HepG2 (cell line): ENCODE results near the gene C5orf15. TPM values are rescaled to one million over a fixed set of nuclear protein-coding genes. Genes with fewer than 3 reads are reported as not detected.

ENCODE experiments used
- ATAC-seq: fragments of 200-7000 bp; cut with Tn5 transposase; 3 replicates; pipeline ENCODE4 v1.9.1; 2020; ENCODE audit warnings: mild to moderate bottlenecking, moderate library complexity
- BruUV-seq: library from RNA; stranded (reverse); fragments of 400-500 nt; replicated peaks from 2 replicates; lab custom pipeline; 2021; lab: Mats Ljungman, UMichigan
- CTCF ChIA-PET: fragments of 300-600 bp; formaldehyde crosslinking; extraction: SDS; loops from one replicate; lab custom pipeline; 2021; ENCODE audit warnings: low total read pairs, inconsistent platforms, low intra/inter-chr PET ratio; lab: Yijun Ruan, JAX
- POLR2A ChIA-PET: fragments of 350-600 bp; sonication (Branson Sonifier 250); formaldehyde crosslinking; loops from one replicate; lab custom pipeline; 2020; ENCODE audit warnings: antibody characterized with exemption, inconsistent platforms; lab: Yijun Ruan, JAX
- DNase-seq: peaks from one replicate; pipeline ENCODE4 v3.0.0-alpha.2; 2015; ENCODE audit warnings: low spot score
- FAIRE-seq: peaks from 3 replicates; lab custom pipeline; 2011; peaks lifted over from hg19 to GRCh38; lab: Jason Lieb, UNC
- H2AFZ ChIP-seq: one replicate; pipeline ENCODE4 v1.6.1; 2011; ENCODE audit warnings: low read length, inconsistent platforms
- H3K27ac ChIP-seq: fragments of 300-600 bp; 3 replicates; pipeline ENCODE4 v1.8.0; 2011; ENCODE audit warnings: mixed run types, mild to moderate bottlenecking, mixed read lengths, low read length, inconsistent platforms; ENCODE audit not compliant: insufficient read depth; ENCODE audit errors: extremely low read length
- H3K27me3 ChIP-seq, 2 experiments: fragments of 200-600 bp in 1 of 2; 2 replicates in 1 of 2; 3 replicates in 1 of 2; pipeline versions ENCODE4 v1.6.0 to v1.8.0; 2011; ENCODE audit warnings: low read length in 2 of 2, mild to moderate bottlenecking in 2 of 2, moderate library complexity in 2 of 2, inconsistent platforms in 1 of 2; ENCODE audit not compliant: insufficient read depth in 2 of 2, control insufficient read depth in 1 of 2
- H3K36me3 ChIP-seq, 2 experiments: fragments of 200-600 bp in 1 of 2; replicated peaks in 1 of 2; 2 replicates in 1 of 2; 3 replicates in 1 of 2; pipeline versions ENCODE4 v1.5.1 to v1.8.0; 2011; ENCODE audit warnings: low read length in 2 of 2, inconsistent platforms in 1 of 2; ENCODE audit not compliant: insufficient read depth in 2 of 2, control insufficient read depth in 1 of 2
- H3K4me1 ChIP-seq: 2 replicates; pipeline ENCODE4 v1.5.1; 2012; ENCODE audit warnings: low read length, inconsistent platforms; ENCODE audit not compliant: insufficient read depth
- H3K4me2 ChIP-seq: 2 replicates; pipeline ENCODE4 v1.6.0; 2011; ENCODE audit warnings: low read depth, low read length, inconsistent platforms
- H3K4me3 ChIP-seq, 3 experiments: fragments of 200-600 bp in 1 of 3; sonication (generic), shearing (Covaris generic) in 1 of 3; replicated peaks in 1 of 3; 2 replicates each; pipeline ENCODE4 v1.5.1; 2011 to 2016; ENCODE audit warnings: low read length in 3 of 3, inconsistent platforms in 2 of 3, low read depth in 2 of 3, mild to moderate bottlenecking in 2 of 3, control low read depth in 1 of 3, mixed read lengths in 1 of 3; ENCODE audit not compliant: insufficient read depth in 1 of 3
- H3K79me2 ChIP-seq: one replicate; pipeline ENCODE4 v1.6.1; 2011; ENCODE audit warnings: low read length, inconsistent platforms; ENCODE audit not compliant: insufficient read depth
- H3K9ac ChIP-seq: 2 replicates; pipeline ENCODE4 v1.6.0; 2011; ENCODE audit warnings: mild to moderate bottlenecking, low read depth, low read length, inconsistent platforms; ENCODE audit not compliant: insufficient read depth
- H3K9me3 ChIP-seq: 2 replicates; pipeline ENCODE4 v1.5.1; 2012; ENCODE audit warnings: mild to moderate bottlenecking, low read length
- H4K20me1 ChIP-seq: 2 replicates; pipeline ENCODE4 v1.6.0; 2011; ENCODE audit warnings: inconsistent platforms, mild to moderate bottlenecking, low read length, moderate library complexity; ENCODE audit not compliant: insufficient read depth
- CHD4 ChIP-seq: fragments of 200-600 bp; sonication (generic); IDR thresholded peaks from 2 replicates; pipeline ENCODE4 v1.7.0; 2017; ENCODE audit warnings: mild to moderate bottlenecking, low read length, borderline replicate concordance
- NONO ChIP-seq, 2 experiments: fragments of 450-650 bp in 1 of 2; sonication (generic) in 1 of 2; formaldehyde crosslinking in 1 of 2; IDR thresholded peaks in 1 of 2; conservative IDR thresholded peaks in 1 of 2; 2 replicates each; pipeline versions ENCODE4 v1.6.1 to v1.8.0; 2017 to 2022; ENCODE audit warnings: mild to moderate bottlenecking in 1 of 2, missing genetic modification reagents in 1 of 2, moderate library complexity in 1 of 2
- ZNF652 ChIP-seq: IDR thresholded peaks from 2 replicates; pipeline ENCODE4 v1.6.1; 2016; ENCODE audit warnings: low read depth, borderline replicate concordance
- WGBS: methylation state at CpG from one replicate; pipeline ENCODE4 v1.1.6; 2017; ENCODE audit warnings: low lambda C conversion rate; 5-methylcytosine and 5-hydroxymethylcytosine counted together
- in situ Hi-C: cut with HindIII; loops from 2 replicates; pipeline ENCODE4 v1.10.0; 2017; ENCODE audit warnings: low pct_unique_long_range_greater_than_20kb; ENCODE audit not compliant: extremely low pct_ligation_motif_present
- intact Hi-C: fragments of 100-400 bp; cut with micrococcal nuclease; formaldehyde crosslinking; loops from one replicate; pipeline ENCODE4 v1.10.0; 2022; ENCODE audit not compliant: unreplicated experiment
- polyA plus RNA-seq, 8 experiments: library from polyadenylated mRNA; depleted of rRNA in 3 of 8; stranded (reverse) in 7 of 8; unstranded in 1 of 8; fragments of >200 nt; fragmentation: Illumina TruSeq in 4 of 8; extraction: Trizol in 4 of 8; gene quantifications; 2 replicates each; pipeline versions ENCODE4 v1.2.1 to v1.2.3, GENCODE V29; 2011 to 2016; ENCODE audit warnings: low read depth in 4 of 8, missing spikeins in 1 of 8, mixed read lengths in 1 of 8; ENCODE audit not compliant: insufficient read depth in 1 of 8
- total RNA-seq, 5 experiments: library from RNA; depleted of rRNA; stranded (reverse); fragments of >200 nt; fragmentation: Illumina TruSeq; extraction: Trizol; gene quantifications; 2 replicates each; pipeline ENCODE4 v1.2.3, GENCODE V29; 2016; ENCODE audit warnings: low read depth in 1 of 5

Gene C5orf15
- total and polyA plus RNA-seq, 2 of the 13 experiments (the other 11 are each of a cell fraction or from before 2014, with no cell fraction given): 58.5 to 82.7 TPM

- Histone ChIP-seq H3K27ac (no peak overlapping the region), H3K79me2 (no peaks in the 10 kb centered on the region), H3K4me2 (no peak overlapping the region)
- no TSS peak for BruUV-seq
- POLR2A ChIA-PET: no interaction called here
- no peak for TF ChIP-seq ZNF652 (CRISPR knock-in tag)
- TF ChIP-seq, all 625 proteins: peak for 0
- 50% methylated on average over 13 of the region's 16 CpGs for WGBS
- H3K4me1 ChIP-seq: peaks cover 13% of the 10 kb centered on the region; the same call in 1 of the 2 replicates
- ATAC-seq (no peak), FAIRE-seq (no peak), DNase-seq (no peak)
- no peak overlapping the region for H3K4me3 ChIP-seq
- no peaks in the 10 kb centered on the region for H3K36me3 ChIP-seq
- no peak overlapping the region for H2AFZ ChIP-seq
- H4K20me1 ChIP-seq: no peaks in the 10 kb centered on the region
- CTCF ChIA-PET: no interaction called here
- in situ Hi-C loops: no loop called here
- intact Hi-C loops: no loop called here
- peaks cover 8 to 69% of the 10 kb centered on the region in 2 experiments; a peak in 4 of 5 replicates for H3K27me3 ChIP-seq
- H3K9ac ChIP-seq: no peak overlapping the region
- no peaks in the 10 kb centered on the region for H3K9me3 ChIP-seq
These were observed 38.2 kb downstream of the C5orf15 start for GRCh38 chr5:133930061-133930812.

- in situ Hi-C loops (no loop called here), intact Hi-C loops (no loop called here)
- peaks cover 9 to 78% of the 10 kb centered on the region in 2 experiments for H3K27me3 ChIP-seq
- no peak overlapping the region for H3K27ac ChIP-seq
- peaks cover 13% of the 10 kb centered on the region; the same call in 1 of the 2 replicates for H3K4me1 ChIP-seq
- no TSS peak for BruUV-seq
- no peaks in the 10 kb centered on the region for H3K36me3 ChIP-seq
- no peak overlapping the region for H2AFZ ChIP-seq
- DNase-seq (no peak), FAIRE-seq (no peak), ATAC-seq (no peak)
- no peak overlapping the region for H3K9ac ChIP-seq
- ChIA-PET POLR2A (no interaction called here), CTCF (no interaction called here)
- no peaks in the 10 kb centered on the region for H3K9me3 ChIP-seq
- no peaks in the 10 kb centered on the region for H3K79me2 ChIP-seq
- H3K4me3 ChIP-seq: no peak overlapping the region
- TF ChIP-seq NONO (IDR thresholded peaks at IDR 0.05) (no peak), NONO (CRISPR knock-in tag; conservative IDR thresholded peaks at IDR 0.05) (no peak), CHD4 (no peak)
- H3K4me2 ChIP-seq: no peak overlapping the region
- WGBS: 28% methylated on average over 9 of the region's 9 CpGs
- no peaks in the 10 kb centered on the region for H4K20me1 ChIP-seq
These were observed 39.6 kb downstream of the C5orf15 start for GRCh38 chr5:133928587-133929393.
